ENCODE data around the gene GABBR2.

Gene GABBR2

DNA sequence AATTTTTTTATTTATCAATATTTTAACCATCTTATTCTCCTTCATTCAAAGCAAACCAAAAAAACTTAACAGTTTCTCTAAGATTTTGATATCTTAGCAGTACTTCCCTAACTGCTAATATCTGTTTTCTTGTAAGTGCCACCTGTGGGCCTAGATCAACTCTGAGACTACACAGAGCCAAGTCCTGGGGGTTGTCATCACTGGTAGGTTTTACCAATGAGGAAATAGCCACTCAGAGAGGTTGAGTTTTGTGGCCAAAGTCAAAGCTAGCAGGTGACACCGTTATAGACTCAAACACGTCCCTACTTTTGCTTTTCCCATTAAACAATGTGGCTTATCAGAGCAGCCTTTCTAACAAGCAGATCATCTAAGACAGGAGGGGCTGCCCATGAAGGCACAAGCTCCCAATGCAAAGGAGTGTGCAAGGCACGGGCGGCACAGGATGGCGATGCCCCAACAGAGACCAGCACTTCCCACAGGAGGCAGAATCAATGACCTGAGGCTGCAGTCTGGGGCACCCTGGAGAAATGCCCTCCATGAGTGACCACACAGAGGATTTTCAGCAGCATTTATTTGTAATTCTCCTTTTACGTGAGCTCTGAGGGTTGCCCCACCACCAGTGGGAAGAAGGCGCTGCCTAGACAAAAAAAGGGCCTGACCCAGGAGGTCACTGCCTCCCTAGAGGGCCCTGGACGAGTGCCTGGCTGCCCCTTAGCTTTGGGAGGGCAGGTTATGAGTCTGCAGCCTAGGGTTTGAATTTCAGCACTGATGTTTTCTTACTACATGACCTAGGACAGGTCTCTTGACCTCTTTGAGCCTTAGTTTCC is 460.7 kb downstream of the GABBR2 start:
- no peak for DNase-seq

DNA sequence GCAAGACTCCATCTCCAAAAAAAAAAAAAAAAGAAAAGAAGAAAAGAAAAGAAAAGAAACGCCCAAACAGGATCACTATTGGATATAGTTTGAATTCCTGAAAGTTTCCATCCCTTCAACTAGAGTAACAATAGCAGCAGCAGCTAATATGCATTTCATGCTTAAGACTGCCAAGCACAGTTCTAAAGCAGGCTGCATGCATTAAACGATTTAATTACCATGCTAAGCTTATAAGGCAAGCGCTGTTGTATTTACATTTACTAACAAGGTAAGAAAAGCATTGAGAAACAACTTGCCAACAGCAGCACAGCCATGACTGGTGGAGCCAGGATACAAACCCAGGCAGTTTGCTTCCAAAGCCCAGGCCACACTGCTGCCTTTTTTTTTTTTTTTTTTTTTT is 466.3 kb downstream of the GABBR2 start:
- no peak for DNase-seq

DNA sequence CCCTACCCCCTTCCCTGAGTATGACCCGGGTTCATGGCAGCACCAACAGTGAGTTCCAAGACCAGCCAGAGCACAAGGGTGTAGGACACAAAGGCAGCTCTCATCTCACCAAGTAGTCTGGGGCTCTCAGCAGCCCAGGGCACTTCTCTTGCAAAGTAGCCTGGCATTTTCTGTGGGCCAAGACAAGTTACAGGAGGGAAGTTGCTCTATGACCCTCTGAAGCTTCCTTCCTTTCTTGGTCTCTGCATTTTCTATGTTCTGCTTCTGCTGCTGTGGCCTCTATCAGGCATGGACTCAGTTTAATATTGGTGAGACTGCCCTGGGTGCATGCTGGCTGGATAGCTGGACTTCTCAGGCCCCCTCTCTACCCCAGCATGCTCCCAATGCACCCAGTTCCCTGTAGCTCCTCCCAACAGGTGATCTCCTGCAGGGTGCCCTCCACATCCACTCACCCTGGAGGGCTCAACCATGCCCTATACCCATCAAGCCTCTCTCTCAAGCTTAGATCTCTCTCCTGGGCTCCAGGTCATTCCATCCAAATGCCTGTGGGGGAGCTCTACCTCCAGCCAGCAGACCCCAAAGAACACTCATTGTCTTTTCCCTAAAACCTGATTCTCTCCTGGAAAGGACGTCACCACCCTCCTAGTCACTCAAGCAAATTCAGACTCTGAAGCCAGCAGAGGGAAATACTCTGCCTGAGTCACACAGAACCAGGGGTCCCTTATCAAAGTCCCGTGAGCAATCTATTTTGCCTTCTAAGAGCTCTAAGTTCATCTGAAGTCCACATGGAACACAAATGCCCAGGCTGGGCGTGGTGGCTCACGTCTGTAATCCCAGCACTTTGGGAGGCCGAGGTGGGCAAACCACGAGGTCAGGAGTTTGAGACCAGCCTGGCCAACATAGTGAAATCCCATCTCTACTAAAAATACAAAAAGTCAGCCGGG is 467.1 kb downstream of the GABBR2 start:
- DNase-seq = no peak

DNA sequence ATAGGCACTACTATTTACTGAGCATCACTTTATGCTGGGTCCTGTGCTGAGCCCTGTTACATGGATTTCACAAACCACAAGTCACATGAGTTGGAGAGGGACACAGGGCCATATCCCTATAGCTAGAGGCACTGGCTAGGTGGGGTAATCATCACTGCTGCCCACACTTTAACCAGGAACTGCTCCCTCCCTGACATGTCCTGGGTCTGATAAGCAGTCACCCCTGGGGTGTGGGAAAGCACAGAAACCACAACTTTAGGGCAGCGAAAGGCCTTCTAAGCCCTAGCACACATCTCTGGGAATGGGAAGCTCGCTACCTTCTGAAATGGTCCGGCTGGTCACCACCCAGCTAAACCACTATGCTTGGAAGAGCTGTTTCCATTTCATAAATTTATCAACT is 468.3 kb downstream of the GABBR2 start:
- no peak for DNase-seq
